C1 segment of cervical spinal cord (tissue), 14 donors: ENCODE measurements around the gene ULK1.

ENCODE experiments used
- DNase-seq, 14 donors: peaks; one replicate each; lab custom pipeline; 2025; lab: John Stamatoyannopoulos, UW

The ULK1 gene

DNA sequence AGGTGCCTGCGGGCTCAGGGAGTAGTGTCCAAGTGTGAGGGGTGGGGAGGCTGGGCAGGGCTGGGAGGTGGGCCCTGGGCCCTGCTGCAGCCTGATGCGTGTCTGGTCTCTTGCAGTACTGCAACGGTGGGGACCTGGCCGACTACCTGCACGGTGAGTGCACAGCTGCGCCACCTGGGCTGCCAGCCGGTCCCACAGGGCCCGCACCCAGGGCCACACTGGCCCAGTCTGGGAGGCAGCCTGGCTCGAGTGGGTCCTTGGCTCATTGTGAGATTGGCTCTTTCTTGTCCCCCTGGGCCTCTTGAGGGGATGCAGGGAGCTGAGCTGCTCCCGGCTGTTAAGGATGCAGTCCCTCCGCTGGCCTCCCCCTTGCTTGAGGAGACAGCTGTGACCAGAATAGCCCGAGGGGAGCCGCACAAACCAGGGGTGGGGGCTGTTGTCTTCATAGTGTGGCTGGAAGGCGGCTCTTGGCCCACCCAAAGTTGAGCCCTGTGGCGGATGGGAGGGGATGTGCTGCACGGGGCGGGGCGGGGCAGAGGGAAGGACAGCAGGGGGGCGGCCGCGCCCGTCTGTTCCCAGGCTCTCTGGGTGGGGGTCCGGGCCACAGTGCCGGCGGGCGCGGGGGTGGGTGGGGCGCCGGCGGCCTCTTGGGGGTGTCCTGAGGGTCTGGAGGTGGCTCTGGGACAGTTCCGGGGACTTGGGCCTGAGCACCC lies 13.1 kb downstream of the ULK1 start:
- DNase-seq, result no peak

DNA sequence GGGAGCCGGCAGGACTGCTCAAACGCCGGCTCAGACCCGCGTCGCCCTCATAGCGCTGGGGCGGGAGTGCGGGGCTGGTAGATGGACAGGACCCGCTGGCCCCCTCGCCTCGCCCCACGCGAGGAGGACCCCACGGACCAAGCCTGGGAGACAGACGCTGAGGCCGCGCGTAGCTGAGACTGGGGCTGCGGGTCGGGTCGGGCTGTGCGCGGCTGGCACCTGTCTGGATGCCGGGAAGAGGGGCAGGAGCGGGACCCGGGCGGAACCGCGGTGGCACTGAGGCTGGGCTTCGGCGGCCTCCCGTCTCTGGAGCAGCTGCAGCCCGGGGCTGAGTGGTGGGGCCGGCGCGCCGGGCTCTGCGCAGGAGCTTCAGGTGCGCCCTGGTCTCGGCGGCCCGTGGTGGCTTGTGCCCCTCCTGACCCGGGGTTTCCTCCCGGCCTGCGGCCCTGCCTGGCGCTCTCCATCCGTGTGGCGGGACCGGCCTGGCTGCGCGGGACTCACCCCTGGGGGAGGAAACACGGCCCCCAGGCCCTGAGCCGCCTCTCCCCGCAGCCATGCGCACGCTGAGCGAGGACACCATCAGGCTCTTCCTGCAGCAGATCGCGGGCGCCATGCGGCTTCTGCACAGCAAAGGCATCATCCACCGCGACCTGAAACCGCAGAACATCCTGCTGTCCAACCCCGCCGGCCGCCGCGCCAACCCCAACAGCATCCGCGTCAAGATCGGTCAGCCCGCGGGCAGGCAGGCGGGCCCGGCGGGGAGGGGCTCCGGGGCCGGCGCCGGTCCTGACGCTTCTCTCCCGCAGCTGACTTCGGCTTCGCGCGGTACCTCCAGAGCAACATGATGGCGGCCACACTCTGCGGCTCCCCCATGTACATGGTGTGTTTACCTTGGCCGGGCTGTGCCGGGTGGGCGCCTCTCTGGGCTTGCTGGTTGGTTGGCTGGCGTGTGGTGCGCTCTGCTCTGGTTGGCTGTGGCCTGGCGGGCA lies 14.0 kb downstream of the ULK1 start:
- DNase-seq, result no peak

DNA sequence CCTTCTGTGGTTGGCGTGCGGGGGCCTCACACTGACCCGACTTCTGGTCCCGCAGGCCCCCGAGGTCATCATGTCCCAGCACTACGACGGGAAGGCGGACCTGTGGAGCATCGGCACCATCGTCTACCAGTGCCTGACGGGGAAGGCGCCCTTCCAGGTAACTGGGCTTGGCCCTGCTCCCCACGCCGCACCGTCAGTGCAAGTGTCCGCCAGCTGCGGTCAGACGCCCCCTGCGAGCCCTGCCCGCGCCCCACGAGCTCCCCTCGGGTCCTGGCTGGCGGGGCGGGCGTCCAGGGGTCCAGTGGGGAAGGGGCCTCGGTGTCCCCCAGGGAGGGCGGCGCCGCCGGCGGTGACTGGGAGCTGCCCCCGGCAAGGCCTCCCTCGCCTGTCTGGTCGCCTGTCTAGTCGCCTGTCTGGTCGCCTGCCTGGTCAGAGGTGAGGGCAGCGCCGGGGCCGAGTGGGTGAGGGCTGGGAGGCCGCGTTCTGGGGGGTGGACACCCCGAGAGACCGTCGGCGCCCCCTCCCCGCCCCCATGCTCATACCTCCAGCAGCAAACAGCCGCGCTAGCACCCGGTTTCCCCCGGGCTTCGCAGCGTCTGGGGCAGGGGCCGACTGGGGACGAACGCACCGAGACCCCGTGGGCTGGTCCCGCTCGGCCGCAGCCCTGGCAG lies 14.8 kb downstream of the ULK1 start:
- DNase-seq, result no peak

DNA sequence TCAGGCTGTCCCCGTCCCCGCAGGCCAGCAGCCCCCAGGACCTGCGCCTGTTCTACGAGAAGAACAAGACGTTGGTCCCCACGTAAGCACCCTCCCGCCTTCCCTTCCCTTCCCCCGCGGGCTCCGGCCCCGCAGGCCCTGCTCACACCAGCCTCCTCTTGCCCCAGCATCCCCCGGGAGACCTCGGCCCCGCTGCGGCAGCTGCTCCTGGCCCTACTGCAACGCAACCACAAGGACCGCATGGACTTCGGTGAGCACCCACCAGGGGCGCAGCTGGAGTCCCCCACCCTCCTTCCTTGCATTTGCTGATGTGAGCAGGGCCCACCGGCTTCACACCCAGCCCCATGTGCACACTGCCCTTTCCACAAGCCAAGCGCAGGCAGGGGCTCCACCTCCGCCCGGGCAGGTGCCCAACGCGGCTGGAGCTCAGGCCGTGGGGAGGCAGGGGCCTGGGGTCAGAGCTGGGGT lies 15.4 kb downstream of the ULK1 start:
- DNase-seq, result no peak

DNA sequence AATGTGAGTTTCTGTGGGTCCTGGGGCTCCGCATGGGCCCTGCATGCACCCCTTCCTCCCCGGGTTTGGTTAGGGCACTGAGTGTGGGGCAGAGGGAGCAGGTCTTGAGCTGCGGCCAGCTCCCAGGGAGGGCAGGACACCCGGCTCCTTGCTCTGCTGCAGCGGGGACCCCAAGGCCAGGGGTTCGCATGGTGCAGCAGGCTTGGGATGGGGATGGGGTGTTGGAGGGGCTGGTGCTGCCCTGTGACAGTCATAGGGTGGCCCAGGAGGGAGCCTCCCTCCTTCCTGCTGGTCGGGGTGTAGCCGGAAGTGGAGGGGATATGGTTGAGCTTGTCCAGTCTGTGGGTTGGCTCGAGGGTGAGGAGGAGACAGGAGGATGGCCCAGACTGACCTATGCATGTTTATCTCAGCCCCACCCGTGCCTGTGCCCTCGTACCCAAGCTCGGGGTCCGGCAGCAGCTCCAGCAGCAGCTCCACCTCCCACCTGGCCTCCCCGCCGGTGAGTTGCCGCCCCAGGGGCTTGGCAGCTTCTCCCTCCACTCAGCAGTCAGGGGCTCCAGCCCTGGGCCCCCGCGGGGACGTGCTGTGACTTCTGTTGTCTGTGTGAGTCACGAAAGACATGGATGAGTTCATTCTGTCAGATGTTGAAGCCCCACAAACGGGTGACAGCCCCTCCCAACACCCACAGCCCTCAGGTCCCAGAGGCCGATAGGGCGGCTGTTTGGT lies 16.0 kb downstream of the ULK1 start:
- DNase-seq, result no peak

DNA sequence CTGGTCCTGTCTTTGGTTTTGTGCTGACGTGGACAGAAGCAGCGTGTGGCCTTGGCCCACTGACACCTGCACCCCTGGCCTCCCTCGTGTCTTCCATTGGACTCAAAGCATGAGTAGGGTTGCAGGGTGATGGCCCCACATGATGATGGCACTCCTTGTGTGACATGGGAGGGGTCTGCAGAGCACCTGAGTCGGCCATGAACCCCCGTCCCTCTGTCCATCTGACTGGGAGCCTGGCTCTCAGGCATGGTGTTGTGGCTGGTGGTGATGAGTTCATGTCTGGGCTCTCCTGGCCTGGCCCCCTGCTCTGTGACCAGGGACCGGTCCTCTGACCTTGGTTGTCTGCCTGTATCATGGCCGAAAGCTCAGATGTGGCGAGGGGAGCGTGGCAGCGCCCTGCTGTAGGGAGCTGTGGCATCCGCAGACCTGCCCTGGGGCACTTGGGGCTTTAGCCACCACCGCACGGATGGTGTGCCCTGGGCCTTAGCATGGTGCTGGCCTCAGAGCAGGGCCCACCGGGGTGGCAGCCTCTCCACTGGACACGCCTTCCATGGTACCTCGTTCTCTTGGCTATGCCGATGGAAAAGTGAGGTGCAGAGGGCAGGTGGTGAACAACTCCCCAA lies 16.7 kb downstream of the ULK1 start:
- no peak for DNase-seq

DNA sequence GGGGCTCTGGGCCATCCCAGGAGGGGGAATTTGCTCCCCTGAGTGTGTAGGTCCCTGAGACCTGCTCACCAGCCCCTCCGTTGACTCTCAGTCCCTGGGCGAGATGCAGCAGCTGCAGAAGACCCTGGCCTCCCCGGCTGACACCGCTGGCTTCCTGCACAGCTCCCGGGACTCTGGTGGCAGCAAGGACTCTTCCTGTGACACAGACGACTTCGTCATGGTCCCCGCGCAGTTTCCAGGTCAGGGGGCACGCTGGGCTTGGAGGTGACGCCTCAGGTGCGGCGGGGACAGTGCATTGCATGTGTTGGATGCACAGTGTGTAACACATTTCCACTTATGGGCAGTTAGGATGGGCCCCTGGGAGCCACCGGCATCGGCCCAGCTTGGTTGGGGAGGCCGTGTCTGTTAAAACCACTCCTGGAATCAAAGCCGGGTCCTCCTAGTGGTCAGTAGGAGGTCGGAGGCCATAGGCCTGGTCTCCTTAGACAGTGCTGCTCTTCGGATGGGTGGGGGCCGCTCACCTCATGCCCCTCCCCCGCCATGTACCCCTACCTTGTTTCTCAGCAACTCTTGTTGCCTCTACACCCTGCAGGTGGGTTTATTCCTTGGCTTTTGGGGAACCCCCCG lies 17.5 kb downstream of the ULK1 start:
- DNase-seq, result no peak

DNA sequence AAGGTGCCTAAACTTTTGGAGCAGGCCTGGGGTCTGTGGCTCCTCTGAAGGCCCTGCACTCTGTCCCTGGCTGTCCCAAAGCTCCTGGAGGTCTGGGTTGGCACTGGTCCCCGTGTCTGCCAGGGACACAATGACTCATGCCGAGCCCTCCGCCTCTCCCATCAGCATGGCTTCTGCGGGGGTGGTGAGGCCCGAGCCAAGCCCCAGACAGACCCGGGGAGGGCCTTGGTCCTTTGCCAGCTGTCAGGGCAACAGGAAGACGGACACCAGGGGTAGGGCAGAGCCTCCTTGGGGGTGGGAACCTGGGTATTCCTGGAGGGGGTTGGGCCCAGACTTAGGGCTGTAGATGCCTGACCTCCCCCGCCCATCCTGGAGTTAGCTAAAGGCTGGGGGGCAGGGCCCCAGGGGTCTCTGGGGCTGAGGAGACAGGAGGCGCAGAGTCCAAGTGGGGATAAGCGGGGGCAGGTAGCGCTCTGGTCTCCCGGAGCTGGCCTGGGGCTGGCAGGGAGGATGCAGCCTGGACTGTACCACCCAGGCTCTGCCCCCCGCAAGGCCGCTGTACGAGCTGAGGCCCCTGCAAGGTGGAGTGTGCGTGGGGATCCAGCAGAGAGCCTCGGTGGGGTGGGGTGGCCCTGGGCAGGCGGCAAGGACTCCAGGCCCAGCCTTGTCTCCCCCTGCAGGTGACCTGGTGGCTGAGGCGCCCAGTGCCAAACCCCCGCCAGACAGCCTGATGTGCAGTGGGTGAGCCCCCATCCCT lies 18.3 kb downstream of the ULK1 start:
- peak in 10 of 14 donors; percentile 11 to 83 (median 36) for DNase-seq

DNA sequence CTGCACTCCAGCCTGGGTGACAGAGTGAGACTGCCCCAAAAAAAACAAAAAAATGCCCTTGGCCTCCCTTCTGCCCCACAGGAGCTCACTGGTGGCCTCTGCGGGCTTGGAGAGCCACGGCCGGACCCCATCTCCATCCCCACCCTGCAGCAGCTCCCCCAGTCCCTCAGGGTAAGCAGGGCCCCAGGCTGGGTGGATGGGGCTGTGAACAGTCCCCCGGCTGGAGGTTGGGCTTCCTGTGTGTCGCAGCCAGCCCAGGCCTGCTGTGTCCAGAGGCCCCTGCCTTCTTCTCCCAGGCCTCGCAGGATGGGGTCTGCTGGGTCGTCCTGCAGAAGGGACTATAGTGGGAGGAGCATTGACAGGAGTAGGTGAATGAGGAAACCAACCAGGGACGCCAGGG lies 19.2 kb downstream of the ULK1 start:
- no peak for DNase-seq

DNA sequence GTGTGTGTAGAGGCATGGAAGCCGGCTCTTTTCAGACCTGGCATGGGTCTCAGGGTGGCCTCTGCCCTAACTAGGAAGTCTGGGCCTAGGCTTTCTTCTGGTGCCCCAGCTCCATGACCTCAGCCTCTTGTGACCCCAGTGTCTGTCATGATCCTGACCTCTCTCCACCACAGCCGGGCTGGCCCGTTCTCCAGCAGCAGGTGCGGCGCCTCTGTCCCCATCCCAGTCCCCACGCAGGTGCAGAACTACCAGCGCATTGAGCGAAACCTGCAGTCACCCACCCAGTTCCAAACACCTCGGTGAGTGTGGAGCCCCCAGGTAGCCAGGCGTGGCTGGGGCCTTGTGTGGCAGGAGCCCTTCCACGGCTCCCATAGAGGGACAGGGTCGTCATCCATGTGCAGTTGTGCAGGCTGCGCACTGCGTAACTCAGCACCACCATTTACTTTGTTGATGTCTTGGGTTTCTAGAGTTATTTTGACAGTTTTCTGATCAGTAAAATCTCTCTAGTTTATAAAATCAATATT lies 19.8 kb downstream of the ULK1 start:
- DNase-seq, result no peak

DNA sequence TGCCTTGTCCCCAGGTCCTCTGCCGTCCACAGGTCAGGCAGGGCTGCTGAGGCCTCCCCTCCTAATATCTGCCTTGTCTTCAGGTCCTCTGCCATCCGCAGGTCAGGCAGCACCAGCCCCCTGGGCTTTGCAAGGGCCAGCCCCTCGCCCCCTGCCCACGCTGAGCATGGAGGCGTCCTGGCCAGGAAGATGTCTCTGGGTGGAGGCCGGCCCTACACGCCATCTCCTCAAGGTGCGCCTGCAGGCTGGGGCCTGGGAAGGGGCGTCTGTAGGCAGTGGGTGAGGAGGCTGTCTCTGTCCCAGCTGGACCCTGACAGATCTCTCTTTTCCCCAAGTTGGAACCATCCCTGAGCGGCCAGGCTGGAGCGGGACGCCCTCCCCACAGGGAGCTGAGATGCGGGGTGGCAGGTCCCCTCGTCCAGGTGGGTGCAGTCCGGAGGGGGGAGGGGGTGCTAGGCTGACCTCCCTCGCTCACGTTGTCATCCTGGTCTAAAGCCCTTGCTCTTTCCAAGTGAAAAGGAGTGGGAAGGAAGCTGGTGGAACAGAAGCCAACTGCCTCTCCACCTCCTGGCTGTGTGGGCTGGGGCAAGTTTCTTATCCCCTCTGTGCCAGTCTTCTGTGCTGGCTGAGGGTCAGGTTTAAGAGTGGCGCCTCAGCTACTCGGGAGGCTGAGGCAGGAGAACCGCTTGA lies 20.7 kb downstream of the ULK1 start:
- DNase-seq, result no peak

DNA sequence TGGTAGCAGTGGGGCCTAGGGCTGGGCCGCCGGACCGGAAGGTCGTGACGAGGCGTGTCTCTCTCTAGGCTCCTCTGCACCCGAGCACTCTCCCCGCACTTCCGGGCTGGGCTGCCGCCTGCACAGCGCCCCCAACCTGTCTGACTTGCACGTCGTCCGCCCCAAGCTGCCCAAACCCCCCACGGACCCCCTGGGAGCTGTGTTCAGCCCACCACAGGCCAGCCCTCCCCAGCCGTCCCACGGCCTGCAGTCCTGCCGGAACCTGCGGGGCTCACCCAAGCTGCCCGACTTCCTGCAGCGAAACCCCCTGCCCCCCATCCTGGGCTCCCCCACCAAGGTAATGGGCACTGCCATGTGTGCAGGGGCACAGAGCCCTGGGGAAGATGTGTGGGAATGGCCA lies 21.4 kb downstream of the ULK1 start:
- no peak for DNase-seq

DNA sequence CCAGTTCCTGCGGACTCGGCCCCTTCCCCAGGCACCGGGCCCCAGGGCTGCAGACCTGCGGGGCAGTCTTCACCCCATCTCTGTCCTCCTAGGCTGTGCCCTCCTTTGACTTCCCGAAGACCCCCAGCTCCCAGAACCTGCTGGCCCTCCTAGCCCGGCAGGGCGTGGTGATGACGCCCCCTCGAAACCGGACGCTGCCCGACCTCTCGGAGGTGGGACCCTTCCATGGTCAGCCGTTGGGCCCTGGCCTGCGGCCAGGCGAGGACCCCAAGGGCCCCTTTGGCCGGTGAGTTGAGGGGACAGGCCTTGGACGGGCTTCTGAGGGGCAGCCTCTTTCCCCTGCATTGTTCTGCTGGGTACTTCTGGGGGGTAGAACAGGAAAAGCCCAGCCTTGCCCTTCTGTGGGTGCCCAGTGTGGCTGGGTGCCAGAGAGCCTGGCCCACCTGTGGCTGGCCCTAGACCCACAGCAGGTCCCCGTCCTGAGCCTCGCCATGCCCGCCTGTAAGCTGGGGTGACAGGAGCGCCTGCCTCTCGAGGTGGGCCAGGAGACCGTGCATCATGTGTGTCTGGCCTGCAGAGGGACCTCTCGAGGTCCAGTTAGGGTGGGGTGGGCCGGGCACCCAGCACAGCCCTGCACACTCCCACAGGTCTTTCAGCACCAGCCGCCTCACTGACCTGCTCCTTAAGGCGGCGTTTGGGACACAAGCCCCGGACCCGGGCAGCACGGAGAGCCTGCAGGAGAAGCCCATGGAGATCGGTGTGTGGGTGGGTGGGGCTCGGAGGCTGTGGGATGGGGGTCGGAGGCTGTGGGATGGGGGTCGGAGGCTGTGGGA lies 22.1 kb downstream of the ULK1 start:
- DNase-seq, result no peak

DNA sequence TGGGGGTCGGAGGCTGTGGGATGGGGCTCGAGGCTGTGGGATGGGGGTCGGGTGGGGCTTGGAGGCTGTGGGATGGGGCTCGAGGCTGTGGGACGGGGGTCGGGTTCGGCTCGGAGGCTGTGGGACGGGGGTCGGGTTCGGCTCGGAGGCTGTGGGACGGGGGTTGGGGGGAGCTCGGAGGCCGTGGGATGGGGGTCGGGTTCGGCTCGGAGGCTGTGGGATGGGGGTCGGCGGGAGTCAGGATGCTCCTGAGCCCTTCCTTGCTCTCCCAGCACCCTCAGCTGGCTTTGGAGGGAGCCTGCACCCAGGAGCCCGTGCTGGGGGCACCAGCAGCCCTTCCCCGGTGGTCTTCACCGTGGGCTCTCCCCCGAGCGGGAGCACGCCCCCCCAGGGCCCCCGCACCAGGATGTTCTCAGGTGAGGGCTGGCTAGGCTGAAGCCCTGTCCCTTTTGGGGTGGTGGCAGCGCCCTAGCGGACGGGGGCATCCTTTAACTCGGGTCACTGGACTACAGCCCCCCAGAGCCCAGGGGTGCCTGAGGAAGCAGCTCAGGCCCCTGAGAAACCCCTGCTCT lies 22.8 kb downstream of the ULK1 start:
- DNase-seq, result no peak

DNA sequence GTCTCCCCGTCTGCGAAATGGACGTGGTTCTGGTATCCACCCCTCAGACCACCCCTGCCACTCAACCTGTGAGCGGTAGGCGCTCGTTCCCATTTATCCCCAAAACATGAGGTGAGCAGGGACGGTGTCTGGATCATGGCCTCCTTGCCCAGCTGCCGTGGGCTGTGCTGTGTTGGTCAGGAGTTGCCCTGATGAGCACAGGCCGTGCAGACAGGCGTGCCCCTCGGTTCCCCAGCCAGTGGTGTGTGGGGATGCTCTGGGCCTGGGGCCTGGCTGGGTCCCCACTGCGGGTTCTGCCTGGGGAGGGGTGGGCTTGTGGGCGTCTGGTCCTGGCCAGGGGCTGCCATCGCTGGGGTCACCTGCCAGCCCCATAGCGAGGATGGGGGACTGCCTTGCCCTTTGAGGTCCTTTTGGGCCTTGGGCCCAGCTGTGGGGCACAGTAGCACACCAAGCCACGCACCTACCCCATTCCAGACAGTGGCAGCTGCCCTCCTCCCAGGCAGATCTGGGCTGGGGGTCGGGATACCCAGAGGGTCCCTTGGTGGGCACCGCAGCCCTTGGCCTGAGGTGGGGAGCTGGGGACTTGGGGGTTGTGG lies 23.4 kb downstream of the ULK1 start:
- DNase-seq, result no peak

DNA sequence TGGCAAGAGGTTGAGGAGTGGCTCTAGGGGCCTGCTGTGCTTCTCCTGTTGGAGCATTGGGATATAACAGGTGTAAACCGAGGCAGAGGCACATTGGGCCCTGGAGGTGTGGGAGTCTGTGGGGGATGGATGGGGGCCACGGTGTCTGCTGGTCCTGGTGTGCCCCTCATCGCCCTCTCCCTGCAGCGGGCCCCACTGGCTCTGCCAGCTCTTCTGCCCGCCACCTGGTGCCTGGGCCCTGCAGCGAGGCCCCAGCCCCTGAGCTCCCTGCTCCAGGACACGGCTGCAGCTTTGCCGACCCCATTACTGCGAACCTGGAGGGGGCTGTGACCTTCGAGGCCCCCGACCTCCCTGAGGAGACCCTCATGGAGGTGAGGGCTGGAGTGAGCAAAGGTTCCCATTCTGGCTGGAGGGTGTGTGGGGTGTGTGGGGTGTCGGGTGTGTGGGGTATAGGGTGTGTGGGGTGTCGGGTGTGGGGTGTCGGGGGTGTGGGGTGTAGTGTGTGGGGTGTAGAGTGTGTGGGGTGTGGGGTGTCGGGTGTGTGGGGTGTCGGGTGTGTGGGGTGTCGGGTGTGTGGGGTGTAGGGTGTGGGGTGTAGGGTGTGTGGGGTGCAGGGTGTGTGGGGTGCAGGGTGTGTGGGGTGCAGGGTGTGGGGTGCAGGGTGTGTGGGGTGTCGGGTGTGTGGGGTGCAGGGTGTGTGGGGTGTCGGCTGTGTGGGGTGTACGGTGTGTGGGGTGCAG lies 24.1 kb downstream of the ULK1 start:
- no peak for DNase-seq

DNA sequence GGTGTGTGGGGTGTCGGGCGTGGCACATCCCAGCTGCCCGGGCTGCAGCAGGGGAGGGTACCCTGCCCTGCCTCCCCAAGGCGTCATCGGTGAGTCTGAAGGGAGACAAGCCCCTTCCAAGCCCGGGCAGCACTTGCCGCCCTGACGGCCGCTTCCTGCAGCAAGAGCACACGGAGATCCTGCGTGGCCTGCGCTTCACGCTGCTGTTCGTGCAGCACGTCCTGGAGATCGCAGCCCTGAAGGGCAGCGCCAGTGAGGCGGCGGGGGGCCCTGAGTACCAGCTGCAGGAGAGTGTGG lies 24.6 kb downstream of the ULK1 start:
- no peak for DNase-seq
